ENCODE results near the gene TUBB4B.

GRCh38 chr9:137194909-137195308 is 46.2 kb upstream of the TUBB4B start:
- TF ChIP-seq POLR2A (IDR thresholded peaks at IDR 0.05) (no peak), CTCF (IDR thresholded peaks at IDR 0.05) (no peak), POLR2AphosphoS5 (IDR thresholded peaks at IDR 0.05; ENCODE audit: insufficient read depth in 1 of 2, low read depth in 1 of 2) (no peak)

Measured in vagina (tissue), 2 donors.